ENCODE data around the gene MYRF.

The MYRF gene

GRCh38 chr11:61738776-61739175 is 13.7 kb upstream of the MYRF start:
- Histone ChIP-seq H3K9me3 (ENCODE audit: insufficient read depth, low read length, severe bottlenecking) (no peaks in the 10 kb centered on the region), H3K4me2 (ENCODE audit: insufficient read depth, low read length) (no peak overlapping the region), H3K4me3 (ENCODE audit: low read depth in 1 of 2, low read length in 2 of 2) (no peak overlapping the region), H3K79me2 (ENCODE audit: insufficient read depth, low read length) (no peaks in the 10 kb centered on the region), H4K20me1 (ENCODE audit: insufficient read depth, low read length) (no peaks in the 10 kb centered on the region; the same call in 1 of the 2 replicates), H3K36me3 (ENCODE audit: insufficient read depth, low read length) (no peaks in the 10 kb centered on the region), H2AFZ (ENCODE audit: low read depth, low read length) (no peak overlapping the region), H3K4me1 (ENCODE audit: insufficient read depth, low read length) (no peaks in the 10 kb centered on the region), H3K27ac (ENCODE audit: low read length) (no peak overlapping the region), H3K9ac (ENCODE audit: low read depth, low read length) (no peak overlapping the region), H3K27me3 (ENCODE audit: insufficient read depth, low read length, poor library complexity) (no peaks in the 10 kb centered on the region)
- no peak for ATAC-seq (ENCODE audit: insufficient read depth, low read depth)
- no peak for DNase-seq
- TF ChIP-seq, protein P1, sequence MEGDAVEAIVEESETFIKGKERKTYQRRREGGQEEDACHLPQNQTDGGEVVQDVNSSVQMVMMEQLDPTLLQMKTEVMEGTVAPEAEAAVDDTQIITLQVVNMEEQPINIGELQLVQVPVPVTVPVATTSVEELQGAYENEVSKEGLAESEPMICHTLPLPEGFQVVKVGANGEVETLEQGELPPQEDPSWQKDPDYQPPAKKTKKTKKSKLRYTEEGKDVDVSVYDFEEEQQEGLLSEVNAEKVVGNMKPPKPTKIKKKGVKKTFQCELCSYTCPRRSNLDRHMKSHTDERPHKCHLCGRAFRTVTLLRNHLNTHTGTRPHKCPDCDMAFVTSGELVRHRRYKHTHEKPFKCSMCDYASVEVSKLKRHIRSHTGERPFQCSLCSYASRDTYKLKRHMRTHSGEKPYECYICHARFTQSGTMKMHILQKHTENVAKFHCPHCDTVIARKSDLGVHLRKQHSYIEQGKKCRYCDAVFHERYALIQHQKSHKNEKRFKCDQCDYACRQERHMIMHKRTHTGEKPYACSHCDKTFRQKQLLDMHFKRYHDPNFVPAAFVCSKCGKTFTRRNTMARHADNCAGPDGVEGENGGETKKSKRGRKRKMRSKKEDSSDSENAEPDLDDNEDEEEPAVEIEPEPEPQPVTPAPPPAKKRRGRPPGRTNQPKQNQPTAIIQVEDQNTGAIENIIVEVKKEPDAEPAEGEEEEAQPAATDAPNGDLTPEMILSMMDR (IDR thresholded peaks at IDR 0.05; ENCODE audit: borderline replicate concordance, extremely low read depth, low read length, poor library complexity, severe bottlenecking), result no peak

GRCh38 chr11:61739413-61739812 is 13.0 kb upstream of the MYRF start:
- ATAC-seq (ENCODE audit: insufficient read depth, low read depth), result no peak
- H3K9me3 ChIP-seq (ENCODE audit: insufficient read depth, low read length, severe bottlenecking), result no peaks in the 10 kb centered on the region
- no peaks in the 10 kb centered on the region; the same call in 1 of the 2 replicates for H4K20me1 ChIP-seq (ENCODE audit: insufficient read depth, low read length)
- no peak overlapping the region for H3K4me3 ChIP-seq (ENCODE audit: low read depth in 1 of 2, low read length in 2 of 2)
- DNase-seq, result no peak
- no peaks in the 10 kb centered on the region for H3K79me2 ChIP-seq (ENCODE audit: insufficient read depth, low read length)
- H3K27ac ChIP-seq (ENCODE audit: low read length), result no peak overlapping the region
- H3K9ac ChIP-seq (ENCODE audit: low read depth, low read length), result no peak overlapping the region
- no peak overlapping the region for H2AFZ ChIP-seq (ENCODE audit: low read depth, low read length)
- H3K27me3 ChIP-seq (ENCODE audit: insufficient read depth, low read length, poor library complexity), result no peaks in the 10 kb centered on the region
- no peaks in the 10 kb centered on the region for H3K4me1 ChIP-seq (ENCODE audit: insufficient read depth, low read length)
- no peaks in the 10 kb centered on the region for H3K36me3 ChIP-seq (ENCODE audit: insufficient read depth, low read length)
- no peak for TF ChIP-seq EZH2 (IDR thresholded peaks at IDR 0.05; ENCODE audit: borderline replicate concordance, low read depth, low read length, severe bottlenecking)
- TF ChIP-seq, protein P1 (IDR thresholded peaks at IDR 0.05; ENCODE audit: borderline replicate concordance, extremely low read depth, low read length, poor library complexity, severe bottlenecking), result no peak
- no peak overlapping the region for H3K4me2 ChIP-seq (ENCODE audit: insufficient read depth, low read length)

- no peak for DNase-seq
- Histone ChIP-seq H2AFZ (ENCODE audit: low read depth, low read length) (no peak overlapping the region), H3K4me3 (ENCODE audit: low read depth in 1 of 2, low read length in 2 of 2) (no peak overlapping the region), H4K20me1 (ENCODE audit: insufficient read depth, low read length) (no peaks in the 10 kb centered on the region; the same call in 1 of the 2 replicates), H3K9me3 (ENCODE audit: insufficient read depth, low read length, severe bottlenecking) (no peaks in the 10 kb centered on the region), H3K36me3 (ENCODE audit: insufficient read depth, low read length) (no peaks in the 10 kb centered on the region), H3K9ac (ENCODE audit: low read depth, low read length) (no peak overlapping the region), H3K4me2 (ENCODE audit: insufficient read depth, low read length) (no peak overlapping the region), H3K4me1 (ENCODE audit: insufficient read depth, low read length) (no peaks in the 10 kb centered on the region), H3K27me3 (ENCODE audit: insufficient read depth, low read length, poor library complexity) (no peaks in the 10 kb centered on the region), H3K79me2 (ENCODE audit: insufficient read depth, low read length) (no peaks in the 10 kb centered on the region), H3K27ac (ENCODE audit: low read length) (no peak overlapping the region)
- no peak; the same call in 2 of the 3 replicates for ATAC-seq (ENCODE audit: insufficient read depth, low read depth)
- TF ChIP-seq, protein P1 (IDR thresholded peaks at IDR 0.05; ENCODE audit: borderline replicate concordance, extremely low read depth, low read length, poor library complexity, severe bottlenecking), result no peak
- no peak for TF ChIP-seq EZH2 (IDR thresholded peaks at IDR 0.05; ENCODE audit: borderline replicate concordance, low read depth, low read length, severe bottlenecking)
These were observed 12.5 kb upstream of the MYRF start for GRCh38 chr11:61739966-61740365.

DNA sequence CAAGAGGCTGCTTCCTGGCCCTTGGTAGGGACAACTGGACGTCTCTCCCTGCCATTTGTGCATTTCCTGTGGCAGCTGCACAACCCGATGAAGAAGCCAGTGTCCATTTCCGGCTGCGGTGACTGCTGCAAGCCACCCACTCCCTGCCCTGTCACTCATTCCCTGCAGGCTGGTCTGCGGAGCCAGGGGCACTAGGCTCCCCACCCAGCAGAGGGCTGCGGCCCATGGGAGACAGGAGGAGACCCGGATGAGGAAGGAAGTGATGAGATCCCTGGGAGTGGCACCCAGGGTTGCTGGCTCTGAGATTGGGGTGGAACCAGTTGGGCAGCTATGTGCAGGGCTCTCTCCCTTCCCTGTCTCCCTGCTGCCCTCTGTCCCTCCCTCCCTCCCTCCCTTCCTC is 10.0 kb upstream of the MYRF start:
- Histone ChIP-seq H3K9ac (ENCODE audit: low read depth, low read length) (no peak overlapping the region), H3K27ac (ENCODE audit: low read length) (no peak overlapping the region)

More for the DNA sequence above, 10.0 kb upstream of the MYRF start:
- TF ChIP-seq EZH2 (IDR thresholded peaks at IDR 0.05; ENCODE audit: borderline replicate concordance, low read depth, low read length, severe bottlenecking), result no peak
- TF ChIP-seq, protein P1 (IDR thresholded peaks at IDR 0.05; ENCODE audit: borderline replicate concordance, extremely low read depth, low read length, poor library complexity, severe bottlenecking), result no peak
- no peak overlapping the region for H3K4me2 ChIP-seq (ENCODE audit: insufficient read depth, low read length)
- no peaks in the 10 kb centered on the region for H3K79me2 ChIP-seq (ENCODE audit: insufficient read depth, low read length)
- ATAC-seq (ENCODE audit: insufficient read depth, low read depth) (no peak), DNase-seq (no peak)
- H2AFZ ChIP-seq (ENCODE audit: low read depth, low read length), result no peak overlapping the region
- no peaks in the 10 kb centered on the region for H3K4me1 ChIP-seq (ENCODE audit: insufficient read depth, low read length)
- H3K9me3 ChIP-seq (ENCODE audit: insufficient read depth, low read length, severe bottlenecking), result no peaks in the 10 kb centered on the region
- no peaks in the 10 kb centered on the region for H3K36me3 ChIP-seq (ENCODE audit: insufficient read depth, low read length)
- H3K27me3 ChIP-seq (ENCODE audit: insufficient read depth, low read length, poor library complexity), result no peaks in the 10 kb centered on the region
- H4K20me1 ChIP-seq (ENCODE audit: insufficient read depth, low read length), result no peaks in the 10 kb centered on the region; the same call in 1 of the 2 replicates
- H3K4me3 ChIP-seq (ENCODE audit: low read depth in 1 of 2, low read length in 2 of 2), result no peak overlapping the region

All from DND-41 (cell line).